Neural cell (in vitro differentiated cells): ENCODE results near the gene DPY30.
"Not testable (repeated sequence)": the region's sequence is repeated elsewhere in the genome, so short reads cannot be mapped to it uniquely, and the experiment has no call there.

Source experiments
- CTCF ChIP-seq: fragments of 450-650 bp; IDR thresholded peaks from 2 replicates; pipeline ENCODE4 v1.5.1; 2014; ENCODE audit warnings: antibody characterized with exemption, mild to moderate bottlenecking, moderate library complexity; ENCODE audit not compliant: poor library complexity, severe bottlenecking
- EZH2 ChIP-seq: fragments of 200-600, 300-800 bp; shearing (Covaris generic), sonication (generic); IDR thresholded peaks from 2 replicates; pipeline ENCODE4 v1.6.1; 2014; ENCODE audit warnings: antibody characterized with exemption, low read length, borderline replicate concordance, mild to moderate bottlenecking; ENCODE audit not compliant: insufficient read depth, poor library complexity, severe bottlenecking
- MXI1 ChIP-seq: fragments of 450-650 bp; conservative IDR thresholded peaks from 2 replicates; pipeline ENCODE4 v1.6.1; 2014; ENCODE audit warnings: antibody characterized with exemption, mild to moderate bottlenecking; ENCODE audit not compliant: poor library complexity, severe bottlenecking
- RAD21 ChIP-seq: fragments of 450-650 bp; conservative IDR thresholded peaks from 2 replicates; pipeline ENCODE4 v1.6.1; 2014; ENCODE audit warnings: antibody characterized with exemption, mild to moderate bottlenecking, moderate library complexity
- TF ChIP-seq, protein P1 (sequence below): IDR thresholded peaks from 2 replicates; pipeline ENCODE4 v1.6.1; 2012; ENCODE audit warnings: borderline replicate concordance

DNA sequence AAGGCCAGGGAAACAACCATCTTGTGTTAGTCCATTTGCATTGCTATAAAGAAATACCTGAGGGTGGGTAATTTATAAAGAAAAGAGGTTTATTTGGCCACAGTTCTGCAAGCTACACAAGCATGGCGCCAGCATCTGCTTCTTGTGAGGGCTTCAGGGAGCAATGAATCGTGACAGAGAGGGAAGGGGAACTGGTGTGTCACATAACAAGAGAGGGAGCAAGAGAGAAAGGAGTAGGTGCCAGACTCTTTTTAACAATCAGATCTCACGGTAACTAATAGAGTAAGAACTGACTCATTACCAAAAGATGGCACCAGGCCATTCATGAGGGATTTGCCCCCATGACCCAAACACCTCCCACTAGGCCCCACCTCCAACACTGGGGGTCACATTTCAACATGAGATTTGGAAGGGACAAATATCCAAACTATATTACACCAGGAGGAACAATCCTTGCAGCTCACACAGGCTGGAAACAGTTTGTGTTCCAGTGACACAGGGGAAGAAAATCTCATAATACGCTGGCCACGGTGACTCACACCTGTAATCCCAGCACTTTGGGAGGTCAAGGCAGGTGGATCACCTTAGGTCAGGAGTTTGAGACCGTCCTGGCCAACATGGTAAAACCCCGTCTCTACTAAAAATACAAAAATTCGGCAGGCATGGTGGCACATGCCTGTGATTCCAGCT is 5.3 kb downstream of the DPY30 start:
- TF ChIP-seq EZH2, CTCF, MXI1, RAD21: not testable (repeated sequence)
- TF ChIP-seq, protein P1, sequence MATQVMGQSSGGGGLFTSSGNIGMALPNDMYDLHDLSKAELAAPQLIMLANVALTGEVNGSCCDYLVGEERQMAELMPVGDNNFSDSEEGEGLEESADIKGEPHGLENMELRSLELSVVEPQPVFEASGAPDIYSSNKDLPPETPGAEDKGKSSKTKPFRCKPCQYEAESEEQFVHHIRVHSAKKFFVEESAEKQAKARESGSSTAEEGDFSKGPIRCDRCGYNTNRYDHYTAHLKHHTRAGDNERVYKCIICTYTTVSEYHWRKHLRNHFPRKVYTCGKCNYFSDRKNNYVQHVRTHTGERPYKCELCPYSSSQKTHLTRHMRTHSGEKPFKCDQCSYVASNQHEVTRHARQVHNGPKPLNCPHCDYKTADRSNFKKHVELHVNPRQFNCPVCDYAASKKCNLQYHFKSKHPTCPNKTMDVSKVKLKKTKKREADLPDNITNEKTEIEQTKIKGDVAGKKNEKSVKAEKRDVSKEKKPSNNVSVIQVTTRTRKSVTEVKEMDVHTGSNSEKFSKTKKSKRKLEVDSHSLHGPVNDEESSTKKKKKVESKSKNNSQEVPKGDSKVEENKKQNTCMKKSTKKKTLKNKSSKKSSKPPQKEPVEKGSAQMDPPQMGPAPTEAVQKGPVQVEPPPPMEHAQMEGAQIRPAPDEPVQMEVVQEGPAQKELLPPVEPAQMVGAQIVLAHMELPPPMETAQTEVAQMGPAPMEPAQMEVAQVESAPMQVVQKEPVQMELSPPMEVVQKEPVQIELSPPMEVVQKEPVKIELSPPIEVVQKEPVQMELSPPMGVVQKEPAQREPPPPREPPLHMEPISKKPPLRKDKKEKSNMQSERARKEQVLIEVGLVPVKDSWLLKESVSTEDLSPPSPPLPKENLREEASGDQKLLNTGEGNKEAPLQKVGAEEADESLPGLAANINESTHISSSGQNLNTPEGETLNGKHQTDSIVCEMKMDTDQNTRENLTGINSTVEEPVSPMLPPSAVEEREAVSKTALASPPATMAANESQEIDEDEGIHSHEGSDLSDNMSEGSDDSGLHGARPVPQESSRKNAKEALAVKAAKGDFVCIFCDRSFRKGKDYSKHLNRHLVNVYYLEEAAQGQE, result not testable (repeated sequence)
